GM23338 (cell line): ENCODE measurements around the gene CCR6. TPM values are rescaled to one million over a fixed set of nuclear protein-coding genes. Genes with fewer than 3 reads are reported as not detected.

Source experiments
- ATAC-seq: fragments of 200-7000 bp; cut with Tn5 transposase; 3 replicates; pipeline ENCODE4 v1.9.1; 2020
- DNase-seq: peaks from one replicate; pipeline ENCODE4 v3.0.0-alpha.2; 2015; ENCODE audit warnings: low spot score
- H2AFZ ChIP-seq: fragments of 200-600 bp; sonication (generic); 2 replicates; pipeline ENCODE4 v1.8.0; 2016; ENCODE audit warnings: antibody characterized with exemption, mild to moderate bottlenecking, moderate library complexity
- H3F3A ChIP-seq: fragments of 200-600 bp; sonication (generic); replicated peaks from 2 replicates; pipeline ENCODE4 v1.8.0; 2017; ENCODE audit warnings: antibody characterized with exemption, mixed run types, low read depth
- H3K27ac ChIP-seq: fragments of 200-600 bp; sonication (generic); 2 replicates; pipeline ENCODE4 v1.6.1; 2016; ENCODE audit warnings: low read depth
- H3K27me3 ChIP-seq: fragments of 200-600 bp; sonication (generic); 2 replicates; pipeline ENCODE4 v1.8.0; 2016; ENCODE audit warnings: mild to moderate bottlenecking, mixed run types, moderate library complexity; ENCODE audit not compliant: insufficient read depth
- H3K36me3 ChIP-seq: fragments of 200-600 bp; sonication (generic); 2 replicates; pipeline ENCODE4 v1.8.0; 2016; ENCODE audit warnings: mild to moderate bottlenecking; ENCODE audit not compliant: insufficient read depth
- H3K4me1 ChIP-seq: fragments of 200-600 bp; sonication (generic); 2 replicates; pipeline ENCODE4 v1.8.0; 2016; ENCODE audit warnings: mild to moderate bottlenecking, moderate library complexity; ENCODE audit not compliant: insufficient read depth
- H3K4me2 ChIP-seq: fragments of 200-600 bp; sonication (generic); 2 replicates; pipeline ENCODE4 v1.7.1; 2017; ENCODE audit warnings: mixed run types
- H3K4me3 ChIP-seq: fragments of 200-600 bp; sonication (generic); 2 replicates; pipeline ENCODE4 v1.6.1; 2016; ENCODE audit warnings: mixed run types
- H3K79me2 ChIP-seq: fragments of 200-600 bp; sonication (generic); replicated peaks from 2 replicates; pipeline ENCODE4 v1.8.0; 2017; ENCODE audit warnings: mild to moderate bottlenecking; ENCODE audit not compliant: insufficient read depth
- H3K9me2 ChIP-seq: fragments of 200-600 bp; sonication (generic); 2 replicates; pipeline ENCODE4 v1.8.0; 2017; ENCODE audit not compliant: insufficient read depth
- H4K20me1 ChIP-seq: fragments of 200-600 bp; sonication (generic); replicated peaks from 2 replicates; pipeline ENCODE4 v1.8.0; 2017; ENCODE audit warnings: mild to moderate bottlenecking; ENCODE audit not compliant: insufficient read depth
- H3K27ac Mint-ChIP-seq: 2 replicates; pipeline ENCODE4 v1.8.0; 2020; ENCODE audit warnings: inconsistent platforms, mild to moderate bottlenecking, moderate library complexity, mixed read lengths
- H3K27me3 Mint-ChIP-seq: 3 replicates; pipeline ENCODE4 v1.8.0; 2022; ENCODE audit warnings: low read depth, mild to moderate bottlenecking, moderate library complexity, mixed read lengths, inconsistent platforms; ENCODE audit not compliant: insufficient read depth, poor library complexity
- H3K36me3 Mint-ChIP-seq: 3 replicates; pipeline ENCODE4 v1.8.0; 2021; ENCODE audit warnings: low read depth, mild to moderate bottlenecking, inconsistent platforms, moderate library complexity, mixed read lengths
- H3K4me1 Mint-ChIP-seq: 3 replicates; pipeline ENCODE4 v1.8.0; 2020; ENCODE audit warnings: mild to moderate bottlenecking, inconsistent platforms, mixed read lengths
- H3K4me3 Mint-ChIP-seq: 3 replicates; pipeline ENCODE4 v1.8.0; 2021; ENCODE audit warnings: moderate library complexity, mild to moderate bottlenecking, inconsistent platforms, mixed read lengths
- H3K9me3 Mint-ChIP-seq: 3 replicates; pipeline ENCODE4 v1.8.0; 2020; ENCODE audit warnings: moderate library complexity, mild to moderate bottlenecking, inconsistent platforms, mixed read lengths
- EZH2phosphoT487 ChIP-seq: fragments of 200-600 bp; sonication (generic); IDR thresholded peaks from one replicate; pipeline ENCODE4 v1.8.1; 2018; ENCODE audit warnings: antibody characterized with exemption; ENCODE audit not compliant: unreplicated experiment
- POLR2AphosphoS5 ChIP-seq: IDR thresholded peaks from 2 replicates; pipeline ENCODE4 v1.6.1; 2016; ENCODE audit warnings: antibody characterized with exemption, low read depth
- REST ChIP-seq: IDR thresholded peaks from one replicate; pipeline ENCODE4 v1.6.1; 2018; ENCODE audit warnings: antibody characterized with exemption; ENCODE audit not compliant: unreplicated experiment
- STAT1 ChIP-seq: IDR thresholded peaks from one replicate; pipeline ENCODE4 v1.6.1; 2016; ENCODE audit warnings: antibody characterized with exemption; ENCODE audit not compliant: unreplicated experiment
- ZNF331 ChIP-seq: fragments of 250-450 bp; sonication (Bioruptor Pico); IDR thresholded peaks from 2 replicates; pipeline ENCODE4 v1.5.0; 2020; ENCODE audit warnings: low read depth, mild to moderate bottlenecking, moderate library complexity
- ZNF462 ChIP-seq: fragments of 250-450 bp; sonication (Bioruptor Pico); IDR thresholded peaks from 2 replicates; pipeline ENCODE4 v1.5.0; 2020; ENCODE audit warnings: mild to moderate bottlenecking, moderate library complexity
- long read RNA-seq: library from polyadenylated mRNA; unstranded; transcript quantifications from one replicate; pipeline ENCODE4 v2.0.0, GENCODE V29; 2020; ENCODE audit not compliant: unreplicated experiment
- polyA plus RNA-seq: library from polyadenylated mRNA; unstranded; fragments of >200 nt; fragmentation: Nextera tagmentation; extraction: Ambion mirVana; gene quantifications from 2 replicates; pipeline ENCODE4 v1.2.1, GENCODE V29; 2016
- total RNA-seq: library from RNA; depleted of rRNA; stranded (reverse); fragments of >200 nt; shearing (Covaris generic); gene quantifications from 2 replicates; pipeline ENCODE4 v1.2.3, GENCODE V29; 2014; rRNA removed

The CCR6 gene
- total RNA-seq (not detected in 2 replicates), polyA plus RNA-seq (not detected in 2 replicates)
- long read RNA-seq = 0 reads

GRCh38 chr6:167122827-167123657 is at the start of gene CCR6:
Gene CCR6, plus strand, starts transcription at chr6:167123096. Its CDS starts 13,039 bp downstream, at chr6:167136135.
- DNase-seq (no peak), ATAC-seq (no peak)
- H3K4me1 Mint-ChIP-seq = 0 out of 3 replicates have a peak, but pooled peaks cover 2% of the 10 kb centered on the region
- Histone ChIP-seq H3K4me2 (no peak within 1 kb of the TSS), H3K36me3 (no peaks in the 10 kb centered on the region), H3F3A (no peaks in the 10 kb centered on the region), H3K27ac (no peak within 1 kb of the TSS), H3K4me3 (no peak within 1 kb of the TSS), H2AFZ (no peak within 1 kb of the TSS; the same call in 1 of the 2 replicates), H3K4me1 (no peaks in the 10 kb centered on the region), H3K27me3 (no peaks in the 10 kb centered on the region), H3K79me2 (no peaks in the 10 kb centered on the region), H4K20me1 (no peaks in the 10 kb centered on the region), H3K9me2 (no peaks in the 10 kb centered on the region)
- TF ChIP-seq EZH2phosphoT487 = no peak
- no peak for TF ChIP-seq POLR2AphosphoS5
- no peak for TF ChIP-seq ZNF331 (CRISPR knock-in tag)
- no peak for TF ChIP-seq ZNF462 (CRISPR knock-in tag)
- no peak for TF ChIP-seq STAT1
- no peak for TF ChIP-seq REST
- H3K36me3 Mint-ChIP-seq = peaks cover 4% of the 10 kb centered on the region; the same call in 2 of the 3 replicates
- H3K27me3 Mint-ChIP-seq = peaks cover 5% of the 10 kb centered on the region
- no peak within 1 kb of the TSS for H3K27ac Mint-ChIP-seq
- H3K9me3 Mint-ChIP-seq = peaks cover 9% of the 10 kb centered on the region; the same call in 1 of the 3 replicates
- H3K4me3 Mint-ChIP-seq = no peak within 1 kb of the TSS
